HepG2 (cell line): ENCODE results near the gene ACOT13.

Source experiments
- BHLHE40 ChIP-seq: IDR thresholded peaks from 2 replicates; pipeline ENCODE4 v1.6.1; 2011; ENCODE audit warnings: low read length, improper control_type of control experiment
- HES4 ChIP-seq: sonication (generic); formaldehyde crosslinking; IDR thresholded peaks from 2 replicates; pipeline ENCODE4 v1.9.0; 2021; ENCODE audit warnings: mild to moderate bottlenecking, missing genetic modification reagents, borderline replicate concordance
- KDM1A ChIP-seq: IDR thresholded peaks from 2 replicates; pipeline ENCODE4 v1.6.1; 2016; ENCODE audit warnings: missing compliant biosample characterization
- POLR2A ChIP-seq, 2 experiments: IDR thresholded peaks; 2 replicates each; pipeline ENCODE4 v1.6.1; 2011; ENCODE audit warnings: low read depth in 2 of 2, low read length in 2 of 2, mild to moderate bottlenecking in 1 of 2, moderate library complexity in 1 of 2; ENCODE audit not compliant: insufficient read depth in 1 of 2
- ZFP36 ChIP-seq: fragments of 150-350 bp; IDR thresholded peaks from 2 replicates; pipeline ENCODE4 v1.6.1; 2018; ENCODE audit warnings: borderline replicate concordance, low read length, low read depth; ENCODE audit not compliant: partially characterized antibody
- ZNF773 ChIP-seq: sonication (generic); formaldehyde crosslinking; IDR thresholded peaks from 2 replicates; pipeline ENCODE4 v1.4.0; 2020; ENCODE audit warnings: missing genetic modification reagents, borderline replicate concordance
- TF ChIP-seq, protein P1 (sequence below): sonication (generic); formaldehyde crosslinking; IDR thresholded peaks from 2 replicates; pipeline ENCODE4 v1.4.0; 2020; ENCODE audit warnings: missing genetic modification reagents

DNA sequence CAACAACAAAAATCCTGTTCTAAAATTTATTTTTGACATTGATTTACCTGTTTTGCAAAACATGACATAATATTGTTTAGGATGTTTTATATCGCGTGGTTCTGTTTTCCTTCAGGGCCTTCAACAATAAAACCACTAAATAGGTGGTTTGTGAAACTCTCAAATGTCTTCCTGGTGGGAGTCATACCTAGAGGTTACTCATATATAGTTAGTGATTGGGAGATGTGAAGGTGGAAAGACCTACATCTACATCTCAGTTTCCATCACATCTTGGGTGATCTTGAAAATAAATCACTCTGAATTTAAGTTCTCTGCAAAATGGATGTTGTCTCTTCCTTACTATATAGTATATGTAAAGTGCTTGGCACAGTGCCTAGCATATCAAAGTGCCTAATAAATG, 29.2 kb downstream of the ACOT13 start:
- TF ChIP-seq POLR2A (IDR thresholded peaks at IDR 0.05; ENCODE audit: insufficient read depth in 1 of 2, low read depth in 2 of 2, low read length in 2 of 2) (no peak), ZFP36 (no peak), KDM1A (CRISPR knock-in tag) (no peak), ZNF773 (CRISPR knock-in tag) (no peak), BHLHE40 (no peak), HES4 (no peak)
- TF ChIP-seq, protein P1, sequence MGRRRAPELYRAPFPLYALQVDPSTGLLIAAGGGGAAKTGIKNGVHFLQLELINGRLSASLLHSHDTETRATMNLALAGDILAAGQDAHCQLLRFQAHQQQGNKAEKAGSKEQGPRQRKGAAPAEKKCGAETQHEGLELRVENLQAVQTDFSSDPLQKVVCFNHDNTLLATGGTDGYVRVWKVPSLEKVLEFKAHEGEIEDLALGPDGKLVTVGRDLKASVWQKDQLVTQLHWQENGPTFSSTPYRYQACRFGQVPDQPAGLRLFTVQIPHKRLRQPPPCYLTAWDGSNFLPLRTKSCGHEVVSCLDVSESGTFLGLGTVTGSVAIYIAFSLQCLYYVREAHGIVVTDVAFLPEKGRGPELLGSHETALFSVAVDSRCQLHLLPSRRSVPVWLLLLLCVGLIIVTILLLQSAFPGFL (CRISPR knock-in tag), result no peak
